NCI-H2081 treated with DMSO at 0.1 percent for 48 hours (cell line): Measurements from ENCODE around the gene BRI3.

Experiments used
- DNase-seq: peaks from one replicate; lab custom pipeline; 2025; lab: John Stamatoyannopoulos, UW

Gene BRI3

GRCh38 chr7:98280791-98281756 is at the start of gene BRI3:
TSS of gene BRI3 (plus strand) at chr7:98281686. CDS start at chr7:98281796, 110 bp downstream.
- DNase-seq: peak; percentile 57

GRCh38 chr7:98232263-98232585 is 49.3 kb upstream of the BRI3 start:
- no peak for DNase-seq

- DNase-seq: no peak
Observed at GRCh38 chr7:98232799-98233198, 48.7 kb upstream of the BRI3 start.

GRCh38 chr7:98233219-98234070 is 48.0 kb upstream of the BRI3 start:
- no peak for DNase-seq

GRCh38 chr7:98234429-98235147 is 46.9 kb upstream of the BRI3 start:
- no peak for DNase-seq

GRCh38 chr7:98235901-98236300 is 45.6 kb upstream of the BRI3 start:
- DNase-seq: no peak

- DNase-seq: no peak
Observed at GRCh38 chr7:98236355-98237185, 44.9 kb upstream of the BRI3 start.

- DNase-seq: no peak
Observed at GRCh38 chr7:98238076-98238475, 43.4 kb upstream of the BRI3 start.

GRCh38 chr7:98238976-98239375 is 42.5 kb upstream of the BRI3 start:
- no peak for DNase-seq

GRCh38 chr7:98240961-98241673 is 40.4 kb upstream of the BRI3 start:
- no peak for DNase-seq

- no peak for DNase-seq
Observed at GRCh38 chr7:98241674-98242241, 39.7 kb upstream of the BRI3 start.

- DNase-seq: no peak
Observed at GRCh38 chr7:98242342-98242741, 39.1 kb upstream of the BRI3 start.

GRCh38 chr7:98242934-98243333 is 38.6 kb upstream of the BRI3 start:
- no peak for DNase-seq

- DNase-seq: no peak
Observed at GRCh38 chr7:98244871-98245270, 36.6 kb upstream of the BRI3 start.

- DNase-seq: no peak
Observed at GRCh38 chr7:98248156-98248555, 33.3 kb upstream of the BRI3 start.

- no peak for DNase-seq
Observed at GRCh38 chr7:98249106-98249505, 32.4 kb upstream of the BRI3 start.

GRCh38 chr7:98250789-98251188 is 30.7 kb upstream of the BRI3 start:
- no peak for DNase-seq

- peak; percentile 71 for DNase-seq
Observed at GRCh38 chr7:98251231-98251600, 30.3 kb upstream of the BRI3 start.

- peak; percentile 74 for DNase-seq
Observed at GRCh38 chr7:98251601-98252424, 29.7 kb upstream of the BRI3 start, which contains the start of gene TECPR1. TSS of gene TECPR1 (minus strand) at chr7:98252232. CDS start at chr7:98246146, 6,086 bp downstream.
